ENCODE results near the gene IGFN1.

IGFN1 gene

DNA sequence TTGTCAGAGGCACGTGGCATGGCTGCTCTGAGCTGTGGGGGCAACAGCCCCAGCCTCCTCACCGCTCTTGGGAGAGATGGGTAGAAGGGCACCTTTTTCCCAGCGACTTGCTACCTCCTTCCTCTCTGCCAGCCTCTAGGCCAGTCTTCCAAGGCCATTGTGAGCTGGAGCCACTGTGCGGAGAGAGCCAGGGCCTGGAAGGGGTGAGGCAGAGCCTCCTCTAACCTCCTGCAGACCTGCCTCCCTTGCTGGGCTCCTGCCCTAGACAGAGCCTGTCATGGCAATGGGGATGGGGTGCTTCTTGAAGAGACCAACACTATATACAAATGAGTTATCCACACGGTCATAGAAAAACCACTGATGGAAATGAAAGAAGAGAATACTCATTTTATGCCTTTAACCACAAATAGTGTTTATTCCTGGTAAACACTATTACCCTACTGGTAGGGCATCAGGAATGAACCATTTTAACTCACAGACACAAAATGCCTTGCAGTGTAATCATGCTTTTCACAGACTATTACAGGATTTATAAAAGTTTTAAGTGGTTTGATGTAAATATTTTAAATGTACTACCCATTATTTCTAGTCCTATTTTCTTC is 5.0 kb upstream of the IGFN1 start:
- DNase-seq (ENCODE audit: low spot score): no peak

DNA sequence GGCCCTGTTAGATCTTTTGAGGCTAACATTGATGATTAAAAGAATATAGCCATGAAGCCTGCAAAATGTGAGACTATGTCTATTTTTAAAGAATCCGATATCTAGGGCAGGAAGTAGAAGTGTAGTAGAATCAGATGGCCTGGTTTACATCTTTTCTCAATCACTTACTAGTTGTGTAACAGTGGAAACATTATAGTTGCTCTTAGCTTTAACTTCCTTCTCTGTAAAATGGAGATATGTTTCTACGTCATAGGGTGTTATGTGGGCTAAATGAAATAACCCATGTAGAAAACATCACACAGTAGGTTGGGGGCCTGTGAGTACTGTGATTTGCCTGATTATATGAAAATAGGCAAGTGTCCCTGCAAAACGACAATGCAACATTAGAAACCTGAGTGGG is 4.4 kb upstream of the IGFN1 start:
- no peak for DNase-seq (ENCODE audit: low spot score)

DNA sequence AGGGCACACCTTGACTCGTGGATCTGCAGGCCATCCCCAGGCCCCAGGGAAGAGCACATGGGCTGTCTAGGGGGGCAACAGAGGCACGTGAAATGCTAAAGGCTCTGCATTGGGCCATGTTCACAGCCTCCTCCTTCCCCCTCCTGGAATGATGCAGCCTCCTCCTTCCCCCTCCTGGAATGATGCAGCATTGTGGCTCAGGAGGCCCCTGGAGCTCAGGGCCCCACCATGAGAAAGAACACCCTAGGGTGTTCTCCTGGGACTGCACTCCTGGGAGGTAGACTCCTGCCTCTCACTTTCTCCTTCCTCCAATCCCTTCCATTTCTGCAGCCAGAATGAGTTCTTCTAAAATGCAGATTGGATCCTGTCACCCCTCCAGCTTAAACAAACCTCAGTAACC is 1.5 kb upstream of the IGFN1 start:
- DNase-seq (ENCODE audit: low spot score): no peak

DNA sequence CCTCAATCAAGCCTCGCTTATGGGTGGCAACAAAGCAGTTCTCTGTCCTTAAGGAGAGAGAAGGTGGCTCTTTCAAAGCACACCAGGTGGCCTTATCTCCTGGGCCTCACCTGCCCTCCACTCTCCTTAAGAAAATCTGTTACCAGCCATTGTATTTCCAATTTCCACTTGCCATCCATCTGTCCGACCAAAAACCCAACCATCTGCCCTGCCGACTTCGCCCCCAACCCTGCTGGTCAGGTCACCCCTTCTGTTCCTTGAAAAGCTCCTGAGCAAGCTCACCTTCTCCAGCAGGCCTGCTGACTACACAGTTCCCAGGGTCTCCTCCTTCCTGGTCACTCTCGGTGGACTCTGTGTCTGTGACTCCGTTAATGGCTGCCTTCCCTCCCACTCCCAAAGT is 619 bp upstream of the IGFN1 start:
- DNase-seq (ENCODE audit: low spot score): no peak

DNA sequence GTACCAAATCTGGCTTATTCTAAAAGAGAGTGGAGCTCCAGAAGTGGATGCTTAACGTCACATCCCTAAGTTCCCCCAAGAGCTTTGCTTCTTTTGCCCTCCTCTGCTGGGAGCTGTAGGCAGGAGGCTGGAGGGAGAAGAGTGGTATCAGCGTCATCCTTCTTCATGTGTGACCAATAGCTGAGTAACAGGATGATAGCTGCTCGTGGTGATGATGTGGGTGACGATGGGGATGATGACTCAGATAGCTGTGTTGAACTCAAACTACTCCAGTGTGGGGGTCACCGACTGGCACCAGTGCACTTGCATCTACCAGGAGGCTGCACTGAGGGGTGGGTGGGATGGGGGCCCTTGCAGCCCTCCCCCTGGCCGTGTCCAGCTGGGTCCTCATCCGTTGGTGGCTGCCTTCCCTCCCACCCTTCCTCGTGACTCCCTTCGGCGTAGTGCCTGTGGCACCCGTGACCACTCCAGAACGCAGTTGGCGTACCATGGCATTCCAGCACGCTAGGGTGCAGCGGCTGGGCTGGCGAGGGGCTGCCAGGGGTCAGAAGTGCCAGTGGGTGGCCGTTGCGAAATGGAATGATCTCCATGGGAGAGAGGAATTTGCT is 1.1 kb downstream of the IGFN1 start:
- DNase-seq (ENCODE audit: low spot score): peak; percentile 80

DNA sequence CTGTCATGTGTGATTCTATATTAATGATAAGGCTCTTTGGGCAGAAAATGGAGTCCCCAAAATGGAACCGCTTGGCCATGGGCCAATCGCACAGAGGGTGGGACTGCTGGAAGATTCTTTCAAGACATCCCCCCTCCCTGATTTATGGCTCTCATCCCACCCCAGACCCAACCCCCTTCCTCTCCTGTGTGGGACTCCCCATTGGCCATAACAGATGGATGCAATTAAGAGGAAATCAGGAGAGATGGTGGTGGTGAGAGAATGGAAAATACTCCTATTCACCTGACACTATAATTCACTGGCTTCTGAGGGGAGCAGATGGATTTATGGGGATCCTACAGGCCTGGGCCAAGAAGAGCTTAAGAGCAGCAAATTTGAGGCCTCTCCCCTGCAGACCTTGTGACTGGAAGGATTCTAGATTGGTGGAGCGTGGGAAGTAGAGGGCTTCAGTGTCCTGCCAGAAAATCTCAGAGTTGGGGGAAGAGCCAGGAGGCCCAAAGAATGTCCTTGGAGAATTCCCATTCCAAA is 1.7 kb downstream of the IGFN1 start:
- DNase-seq (ENCODE audit: low spot score): no peak

DNA sequence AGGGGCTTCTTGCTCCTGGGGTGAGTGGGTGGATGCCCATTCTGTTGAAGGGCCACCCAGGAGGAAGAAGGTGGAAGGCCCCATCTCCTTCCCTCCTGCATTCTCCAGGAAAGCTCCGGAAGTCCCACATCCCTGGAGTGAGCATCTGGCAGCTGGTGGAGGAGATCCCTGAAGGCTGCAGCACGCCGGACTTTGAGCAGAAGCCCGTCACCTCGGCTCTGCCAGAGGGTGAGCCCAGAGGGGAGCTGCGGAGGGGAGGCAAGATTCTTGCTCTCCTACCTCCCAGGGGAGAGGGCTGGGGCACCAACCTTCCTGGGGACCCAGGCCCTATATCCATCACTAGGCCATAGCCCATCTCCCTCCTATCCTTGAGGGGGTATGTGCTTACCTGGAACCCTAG is 3.4 kb downstream of the IGFN1 start:
- no peak for DNase-seq (ENCODE audit: low spot score)

DNA sequence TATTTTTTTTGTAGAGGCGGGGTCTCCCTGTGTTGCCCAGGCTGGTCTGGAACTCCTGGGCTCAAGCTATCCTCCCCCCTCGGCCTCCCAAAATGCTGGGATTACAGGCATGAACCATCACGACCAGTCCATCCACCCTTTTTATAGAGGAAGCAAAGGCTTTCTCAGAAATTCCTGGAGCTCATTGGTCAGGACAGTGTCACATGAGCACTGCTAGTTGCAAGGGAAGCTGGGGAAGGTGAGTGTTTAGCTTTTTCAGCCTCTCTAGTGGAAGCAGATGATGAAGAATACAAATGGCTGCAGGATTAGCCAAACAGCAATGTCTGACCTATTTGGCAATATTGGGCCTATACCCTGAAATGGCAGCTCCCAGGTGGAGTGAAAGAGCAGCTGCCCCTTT is 8.0 kb downstream of the IGFN1 start:
- no peak for DNase-seq (ENCODE audit: low spot score)

DNA sequence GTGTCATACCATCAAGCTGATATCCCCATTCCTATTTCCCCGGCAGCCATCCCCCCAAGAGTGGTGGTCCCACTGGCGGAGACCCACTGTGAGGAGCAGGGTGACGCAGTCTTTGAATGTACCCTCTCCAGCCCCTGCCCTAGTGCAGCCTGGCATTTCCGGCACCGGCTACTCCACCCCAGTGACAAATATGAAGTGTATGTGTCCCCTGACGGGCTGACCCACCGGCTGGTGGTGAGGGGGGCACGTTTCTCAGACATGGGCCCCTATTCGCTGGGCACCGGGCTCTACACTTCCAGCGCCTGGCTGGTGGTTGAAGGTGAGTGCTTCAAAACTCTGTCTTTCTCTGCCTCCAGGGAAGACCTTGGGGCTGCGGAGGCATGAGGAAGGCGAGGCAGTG is 14.4 kb downstream of the IGFN1 start:
- DNase-seq (ENCODE audit: low spot score): no peak

DNA sequence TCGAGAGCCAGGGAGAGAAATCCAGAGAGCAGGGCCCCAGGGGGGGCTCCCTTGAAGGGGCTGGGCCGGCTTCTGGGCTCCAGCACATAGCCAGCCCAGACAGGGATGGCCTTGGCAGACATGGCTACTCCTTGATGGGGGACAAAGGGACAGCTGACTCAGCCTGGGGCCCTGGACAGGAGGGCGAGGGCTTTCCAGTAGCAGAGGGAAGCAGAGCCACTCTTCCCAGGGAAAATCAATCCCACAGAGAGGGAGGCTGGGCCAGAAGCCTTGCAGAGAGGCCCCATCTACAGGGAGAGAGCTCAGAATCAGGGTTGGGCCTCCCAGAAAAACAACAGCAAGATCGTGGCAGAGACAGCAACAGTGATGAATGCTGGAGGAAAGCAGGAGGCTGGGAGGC is 15.6 kb downstream of the IGFN1 start:
- no peak for DNase-seq (ENCODE audit: low spot score)

DNA sequence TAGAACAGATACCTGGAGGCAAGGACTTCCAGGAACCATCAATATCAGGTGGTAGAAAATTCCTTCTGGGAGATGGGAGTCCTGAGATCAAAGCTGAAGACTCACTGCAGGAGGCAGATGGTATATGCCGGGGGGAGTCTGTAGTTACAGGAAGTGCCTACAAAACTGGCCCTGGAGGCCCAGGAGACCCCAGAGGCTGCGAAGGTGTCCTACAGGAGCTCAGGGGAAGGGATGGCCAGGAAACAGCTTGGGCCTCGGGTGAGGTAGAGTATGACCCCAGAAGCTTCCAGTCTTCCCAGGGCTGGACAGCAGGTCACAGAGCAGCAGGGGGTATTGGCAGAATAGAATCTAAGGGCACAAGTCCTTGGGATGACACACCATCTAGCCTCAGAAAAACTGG is 16.4 kb downstream of the IGFN1 start:
- no peak for DNase-seq (ENCODE audit: low spot score)

DNA sequence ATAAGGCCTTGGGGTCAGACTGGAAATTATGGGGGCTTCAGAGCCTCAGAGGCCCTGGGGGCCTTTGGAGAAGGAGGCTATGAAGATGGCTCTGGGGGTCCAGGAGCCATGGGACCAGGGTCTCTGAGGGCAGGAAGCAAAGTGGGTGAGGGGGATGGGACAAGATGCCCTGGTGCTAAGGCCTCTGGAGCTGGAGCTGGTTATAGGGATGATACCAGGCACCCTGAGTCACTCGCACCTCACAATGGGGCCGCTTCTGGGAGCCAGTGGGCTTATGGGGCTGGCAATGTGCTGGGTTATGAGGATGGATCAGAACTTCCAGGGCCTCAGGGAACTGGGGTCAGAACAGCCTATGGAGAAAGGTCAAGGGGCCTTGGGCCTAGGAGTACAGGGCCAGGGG is 17.6 kb downstream of the IGFN1 start:
- no peak for DNase-seq (ENCODE audit: low spot score)

DNA sequence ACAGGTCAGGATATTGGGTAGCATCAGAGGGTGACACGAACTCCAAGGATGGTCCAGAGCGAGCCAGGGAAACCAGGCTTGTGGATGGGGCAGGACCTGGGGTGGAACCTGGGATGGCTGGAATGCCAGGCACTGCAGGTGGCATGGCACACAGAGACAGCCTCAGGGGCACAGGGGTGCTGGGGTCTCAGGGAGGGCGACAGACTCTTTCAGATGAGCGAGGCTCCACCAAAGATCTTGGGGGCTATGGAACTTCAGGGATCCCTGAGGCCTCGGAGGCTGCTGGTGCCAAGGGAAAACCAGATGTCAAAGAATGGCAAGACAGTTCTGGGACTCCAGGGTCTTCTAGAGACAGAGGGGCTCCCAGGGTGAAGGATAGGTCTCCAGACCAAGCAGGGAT is 21.4 kb downstream of the IGFN1 start:
- no peak for DNase-seq (ENCODE audit: low spot score)

DNA sequence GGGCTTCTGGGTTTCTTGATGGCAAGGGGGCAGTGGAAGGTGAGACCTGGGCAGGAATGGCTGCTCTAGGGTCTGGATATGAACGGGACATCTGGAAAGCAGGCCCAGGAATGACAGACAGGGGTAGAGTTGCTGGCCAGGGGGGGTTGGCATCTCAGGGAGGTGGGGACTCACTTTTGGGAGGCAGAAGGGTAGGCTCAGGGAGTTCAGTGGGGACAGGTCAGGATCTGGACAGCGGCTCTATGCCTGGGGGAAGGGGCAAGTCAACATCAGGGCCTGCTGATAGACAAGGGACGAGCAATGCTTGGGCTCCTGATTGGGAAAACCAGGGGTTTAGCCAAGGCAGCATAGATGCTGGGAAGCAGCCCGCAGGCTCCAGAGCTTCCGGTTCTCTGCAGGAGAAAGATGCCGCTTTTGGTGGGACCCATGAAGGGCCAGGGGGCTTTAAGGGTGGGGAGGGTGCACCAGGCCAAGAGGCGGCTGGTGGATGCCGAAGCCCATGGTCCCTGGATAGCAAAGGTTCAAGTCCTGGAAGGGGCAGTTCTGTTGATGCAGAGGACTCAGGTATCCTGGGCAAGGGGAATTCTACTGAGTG is 21.9 kb downstream of the IGFN1 start:
- DNase-seq (ENCODE audit: low spot score): no peak

DNA sequence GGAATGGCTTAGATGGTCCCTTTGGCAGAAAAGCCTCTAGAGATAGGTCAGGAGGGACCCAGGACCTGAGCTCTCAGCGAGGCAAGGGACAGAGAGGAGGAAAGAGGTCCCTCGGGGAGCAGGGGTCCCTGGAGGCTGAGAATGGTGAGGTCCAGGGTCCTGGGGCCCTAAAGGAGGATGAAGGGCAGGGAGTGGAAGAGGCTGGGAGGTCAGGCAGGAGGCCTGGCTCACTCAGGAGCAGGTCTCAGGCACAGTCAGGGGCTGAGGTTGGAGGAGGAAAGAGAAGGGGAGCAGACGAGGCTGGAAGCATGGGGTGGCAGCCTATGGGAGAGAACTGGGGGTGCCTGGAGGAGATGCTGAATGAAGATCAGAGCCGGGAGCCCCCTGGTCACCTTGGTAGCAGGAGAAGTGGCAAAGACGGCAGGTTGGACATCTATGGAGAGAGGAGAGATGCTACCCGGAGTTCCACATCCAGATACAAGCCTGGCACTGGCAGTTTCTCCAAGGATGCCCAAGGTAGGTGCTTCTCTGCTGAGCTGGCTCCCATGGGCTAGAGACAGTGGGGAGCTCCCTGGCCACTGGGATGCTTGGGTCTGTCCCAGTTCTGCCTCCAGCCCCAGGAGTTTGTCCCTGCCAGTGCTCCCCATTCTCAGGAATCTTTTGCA is 22.6 kb downstream of the IGFN1 start:
- no peak for DNase-seq (ENCODE audit: low spot score)

DNA sequence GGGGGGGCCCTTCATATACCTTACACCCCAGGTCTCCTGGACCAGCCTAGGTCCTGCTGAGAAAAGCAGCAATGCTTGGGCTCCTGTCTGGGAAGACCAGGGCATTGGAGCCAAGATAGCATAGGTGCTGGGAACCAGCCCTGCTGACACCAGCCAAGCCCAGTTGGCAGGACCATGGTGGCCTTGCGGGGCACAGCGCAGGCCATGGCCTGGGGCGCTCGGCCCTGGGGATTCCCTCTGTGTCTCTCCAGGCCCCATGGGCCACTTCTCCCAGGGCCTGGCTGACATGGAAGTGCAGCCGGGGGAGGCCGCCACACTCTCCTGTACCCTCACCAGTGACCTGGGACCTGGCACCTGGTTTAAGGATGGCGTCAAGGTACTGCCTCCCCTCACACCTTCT is 23.3 kb downstream of the IGFN1 start:
- DNase-seq (ENCODE audit: low spot score): no peak

DNA sequence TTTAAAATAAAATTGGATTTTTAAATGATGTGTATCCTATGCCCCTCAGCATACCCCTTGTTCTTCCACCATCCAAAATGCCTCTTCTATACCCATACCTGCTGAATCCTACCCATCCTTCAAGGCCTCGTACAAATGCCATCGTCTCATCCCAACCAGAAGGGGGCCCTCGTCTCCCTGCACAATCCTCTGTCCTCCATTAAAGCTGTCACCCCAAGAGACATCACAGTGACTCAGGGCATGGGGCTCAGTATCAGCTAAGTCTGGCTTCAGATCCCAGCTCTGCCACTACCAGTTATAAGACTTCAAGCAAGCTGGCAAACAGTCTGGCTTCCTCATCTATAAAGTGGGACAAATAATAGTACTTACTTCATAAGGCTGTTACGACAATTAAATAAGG is 23.8 kb downstream of the IGFN1 start:
- no peak for DNase-seq (ENCODE audit: low spot score)

DNA sequence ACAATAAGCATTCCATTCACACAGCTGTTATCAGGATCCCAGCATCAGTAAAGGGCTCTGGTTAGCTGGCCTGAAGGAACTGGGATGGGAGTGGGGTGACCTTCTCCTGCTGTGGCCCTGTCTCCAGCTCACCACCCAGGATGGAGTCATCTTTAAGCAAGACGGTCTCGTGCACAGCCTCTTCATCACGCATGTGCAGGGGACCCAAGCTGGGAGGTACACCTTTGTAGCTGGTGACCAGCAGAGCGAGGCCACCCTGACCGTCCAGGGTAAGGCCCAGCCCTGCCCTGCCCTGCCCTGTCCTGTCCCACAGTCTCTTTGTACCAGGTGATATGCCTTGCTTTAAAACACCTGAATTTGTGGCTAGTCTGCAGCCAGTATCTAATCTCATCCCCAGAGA is 24.3 kb downstream of the IGFN1 start:
- no peak for DNase-seq (ENCODE audit: low spot score)

DNA sequence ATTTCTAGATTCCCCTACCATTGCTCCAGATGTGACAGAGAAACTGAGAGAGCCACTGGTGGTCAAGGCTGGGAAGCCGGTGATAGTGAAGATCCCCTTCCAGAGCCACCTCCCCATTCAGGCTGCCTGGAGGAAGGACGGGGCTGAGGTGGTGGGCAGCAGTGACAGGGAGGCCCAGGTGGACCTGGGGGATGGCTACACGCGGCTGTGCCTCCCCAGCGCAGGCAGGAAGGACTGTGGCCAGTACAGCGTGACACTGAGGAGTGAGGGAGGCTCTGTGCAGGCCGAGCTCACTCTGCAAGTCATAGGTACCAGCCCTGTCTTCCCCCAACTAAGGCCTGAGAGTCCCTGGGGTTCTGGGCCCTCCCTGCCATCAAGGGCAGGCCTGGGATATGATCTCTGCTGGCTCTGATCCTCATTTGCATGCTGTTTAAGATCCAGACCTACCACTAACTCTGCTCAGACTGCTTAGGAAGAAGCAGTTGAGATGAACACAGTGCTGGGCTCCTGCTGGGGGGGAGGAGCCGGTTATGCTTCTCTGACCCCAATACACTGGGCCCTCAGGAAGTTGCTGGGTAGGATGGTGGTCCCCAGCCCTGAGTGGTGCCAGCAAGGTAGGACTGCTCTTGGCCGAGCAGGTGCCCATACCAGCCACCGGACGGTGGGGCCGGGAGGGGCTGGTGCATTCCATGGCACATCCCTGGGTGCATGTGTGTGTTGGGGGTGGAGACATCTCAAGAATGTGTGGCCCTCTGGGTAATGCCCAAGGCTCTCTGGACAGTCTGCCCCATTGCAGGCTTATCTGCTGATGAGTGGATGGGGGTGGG is 25.1 kb downstream of the IGFN1 start:
- no peak for DNase-seq (ENCODE audit: low spot score)

DNA sequence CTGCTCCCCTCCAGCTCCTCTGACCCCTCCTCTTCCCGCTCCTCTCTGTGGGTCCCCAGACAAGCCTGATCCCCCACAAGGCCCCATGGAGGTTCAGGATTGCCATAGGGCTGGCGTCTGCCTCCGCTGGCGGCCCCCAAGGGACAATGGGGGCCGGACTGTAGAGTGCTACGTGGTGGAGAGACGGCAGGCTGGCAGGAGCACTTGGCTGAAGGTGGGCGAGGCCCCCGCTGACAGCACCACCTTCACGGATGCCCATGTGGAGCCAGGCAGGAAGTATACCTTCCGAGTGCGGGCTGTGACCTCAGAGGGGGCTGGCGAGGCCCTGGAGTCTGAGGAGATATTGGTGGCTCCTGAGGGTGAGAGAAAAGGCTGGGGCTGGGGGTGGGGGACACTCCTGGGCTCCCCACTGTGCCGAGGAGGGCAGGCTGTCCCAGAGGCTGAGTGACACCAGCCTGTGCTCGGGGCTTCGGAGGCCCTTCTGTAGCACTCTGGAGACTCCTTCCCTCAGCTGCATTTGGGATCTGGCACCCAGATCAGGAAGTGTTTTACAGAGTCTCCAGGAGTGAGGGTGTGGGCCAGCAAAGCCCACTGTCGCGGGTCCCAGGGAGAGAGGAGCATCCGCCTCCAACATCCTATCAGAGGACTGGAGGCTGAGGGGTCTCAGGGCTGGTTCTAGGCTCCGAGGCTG is 25.9 kb downstream of the IGFN1 start:
- no peak for DNase-seq (ENCODE audit: low spot score)

DNA sequence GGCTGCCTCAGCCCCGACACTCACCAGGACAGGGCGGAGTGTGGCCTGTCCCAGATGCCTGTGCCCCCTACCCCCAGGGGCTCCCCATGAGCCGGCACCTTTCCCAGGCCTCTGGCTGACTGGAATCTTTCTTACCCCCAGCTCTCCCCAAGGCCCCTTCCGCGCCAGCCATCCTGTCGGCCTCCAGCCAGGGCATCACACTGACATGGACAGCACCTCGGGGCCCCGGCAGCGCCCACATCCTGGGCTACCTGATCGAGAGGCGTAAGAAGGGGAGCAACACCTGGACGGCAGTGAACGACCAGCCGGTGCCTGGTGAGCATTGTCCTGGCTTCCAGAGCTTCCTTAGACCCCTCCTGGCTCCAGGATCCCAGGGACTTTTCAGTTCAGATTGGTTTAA is 26.5 kb downstream of the IGFN1 start:
- DNase-seq (ENCODE audit: low spot score): no peak

DNA sequence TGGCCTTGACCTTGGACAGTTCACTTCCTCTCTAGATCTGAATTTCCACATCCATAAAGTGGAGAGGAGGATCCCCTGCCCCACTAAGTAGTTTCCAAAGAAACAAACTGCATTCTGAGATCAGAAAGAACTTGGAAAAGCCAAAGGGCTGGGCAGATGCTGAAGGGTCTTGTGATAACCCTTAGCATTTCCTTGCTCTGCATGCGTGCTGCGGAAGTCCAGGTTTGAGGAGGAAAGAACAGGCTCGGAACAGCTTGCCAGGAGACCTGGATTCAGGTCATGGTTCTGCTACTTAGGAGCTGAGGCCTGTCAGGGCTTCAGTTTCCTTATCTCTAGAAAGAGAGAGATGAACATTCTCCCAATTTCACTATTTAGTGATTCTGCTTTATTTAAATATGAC is 27.2 kb downstream of the IGFN1 start:
- DNase-seq (ENCODE audit: low spot score): no peak

Data from COLO829 (cell line).